NCI-H1105 treated with DMSO at 0.1 percent for 48 hours (cell line): Measurements from ENCODE around the gene RASSF3.
A peak's percentile ranks its signal among the peaks of the same experiment; 100 is the strongest.
"Not testable (repeated sequence)": the region's sequence is repeated elsewhere in the genome, so short reads cannot be mapped to it uniquely, and the experiment has no call there.

Experiments
- DNase-seq: peaks from one replicate; lab custom pipeline; 2025; lab: John Stamatoyannopoulos, UW

Gene RASSF3

GRCh38 chr12:64670019-64670418 is 59.7 kb downstream of the RASSF3 start:
- DNase-seq, result no peak

DNA sequence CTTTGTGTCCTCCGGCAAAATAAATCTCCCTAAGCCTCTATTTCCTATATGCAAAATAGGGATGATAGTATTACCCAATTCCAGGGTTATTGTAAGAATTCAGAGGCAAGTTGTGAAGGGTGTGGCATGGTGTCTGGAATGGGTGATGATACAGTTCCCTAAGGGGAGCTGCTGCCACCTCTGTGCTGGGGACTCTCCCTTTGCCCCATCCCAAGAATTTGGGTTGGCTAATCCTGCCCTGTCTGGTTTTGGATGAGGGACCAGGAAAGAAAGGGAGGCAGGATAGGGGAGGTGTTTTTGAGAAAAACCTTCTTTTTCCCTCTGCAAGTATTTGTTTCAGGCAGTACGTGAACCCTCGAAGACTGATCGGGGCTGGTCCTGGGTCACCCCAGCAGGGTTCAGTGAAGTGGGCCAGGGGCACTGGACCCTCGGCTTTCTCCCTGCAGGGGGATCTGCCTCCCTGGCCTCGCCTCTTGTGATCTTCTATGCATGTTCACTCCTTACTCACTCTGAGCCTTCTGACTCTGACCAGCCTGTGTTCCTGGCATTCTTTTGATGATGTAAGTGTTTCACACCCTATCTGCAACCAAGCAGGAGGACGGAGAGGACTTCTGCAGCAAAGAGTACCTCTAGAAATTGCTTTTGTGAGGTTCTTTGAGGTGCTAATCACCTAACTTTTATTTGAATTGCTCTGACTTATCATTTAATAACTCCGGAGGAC is 60.8 kb downstream of the RASSF3 start:
- DNase-seq, result no peak

- no peak for DNase-seq
These were observed 61.4 kb downstream of the RASSF3 start for GRCh38 chr12:64671681-64672080.

DNA sequence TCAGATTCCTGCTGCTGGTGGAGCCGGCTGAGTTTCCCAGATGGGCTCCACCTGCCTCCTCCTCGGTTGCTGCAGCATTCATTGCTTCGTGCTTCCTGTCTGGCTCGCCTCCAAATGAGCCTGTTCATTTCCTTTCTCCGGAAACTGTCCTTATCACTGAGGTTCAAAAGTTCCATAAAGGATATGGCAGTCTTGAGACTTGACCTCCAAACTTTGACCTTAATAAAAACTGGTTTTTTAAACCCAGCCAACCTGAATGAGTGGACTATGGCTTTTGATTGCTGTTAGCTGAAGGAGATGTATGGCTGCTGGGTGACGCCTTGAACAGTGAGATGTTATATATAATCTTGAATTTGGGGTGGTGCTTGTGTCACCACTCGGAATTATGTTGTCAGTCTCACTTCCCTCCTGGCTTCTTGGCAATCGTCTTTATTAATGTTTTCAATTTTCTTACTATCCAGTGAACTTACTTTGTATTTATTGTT is 62.7 kb downstream of the RASSF3 start:
- peak; percentile 34 for DNase-seq

GRCh38 chr12:64673490-64674169 is 63.3 kb downstream of the RASSF3 start:
- DNase-seq, result peak; percentile 8

DNA sequence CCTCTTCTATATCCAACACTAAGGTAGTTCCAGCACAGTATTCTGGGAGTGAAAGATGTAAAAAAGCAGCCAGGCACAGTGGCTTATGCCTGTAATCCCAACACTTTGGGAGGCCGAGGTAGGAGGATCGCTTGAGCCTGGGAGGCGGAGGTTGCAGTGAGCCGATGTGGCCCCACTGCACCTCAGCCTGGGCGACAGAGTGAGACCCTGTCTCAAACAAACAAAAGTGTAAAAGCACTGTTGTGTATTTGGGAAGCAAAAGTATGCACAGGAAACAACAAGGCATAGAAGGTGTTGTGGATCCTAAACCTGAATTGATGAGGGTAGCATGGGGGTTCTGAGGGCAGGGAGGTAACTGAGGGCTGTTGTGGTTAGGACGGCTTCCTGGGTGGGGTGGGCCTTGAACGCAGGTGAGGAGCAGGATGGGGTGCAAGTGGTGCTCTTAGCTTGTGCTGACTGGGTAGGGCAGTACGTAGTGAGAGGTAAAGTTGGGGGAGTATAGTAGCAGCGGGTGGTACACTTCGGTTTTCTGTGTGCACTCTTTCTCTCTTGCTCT is 64.2 kb downstream of the RASSF3 start:
- DNase-seq, result no peak

DNA sequence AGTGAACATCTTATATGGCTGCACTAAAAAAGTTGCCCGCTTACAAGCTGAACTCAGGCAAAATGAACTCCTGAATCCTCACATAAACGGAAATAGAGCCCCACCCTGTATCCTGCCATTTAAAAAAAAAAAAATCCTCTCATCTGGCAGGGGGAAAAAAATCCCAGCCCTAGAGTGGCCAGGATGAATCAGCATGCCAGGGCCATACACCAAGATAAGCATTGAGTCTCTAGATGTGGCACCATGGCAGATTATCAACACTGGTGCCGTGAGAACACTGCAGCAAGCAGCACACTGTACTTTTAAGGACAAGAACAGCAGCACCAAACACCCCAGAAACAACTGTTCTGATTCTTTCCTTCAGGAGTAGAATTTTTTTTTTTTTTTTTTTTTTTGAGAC is 65.5 kb downstream of the RASSF3 start:
- DNase-seq, result no peak

DNA sequence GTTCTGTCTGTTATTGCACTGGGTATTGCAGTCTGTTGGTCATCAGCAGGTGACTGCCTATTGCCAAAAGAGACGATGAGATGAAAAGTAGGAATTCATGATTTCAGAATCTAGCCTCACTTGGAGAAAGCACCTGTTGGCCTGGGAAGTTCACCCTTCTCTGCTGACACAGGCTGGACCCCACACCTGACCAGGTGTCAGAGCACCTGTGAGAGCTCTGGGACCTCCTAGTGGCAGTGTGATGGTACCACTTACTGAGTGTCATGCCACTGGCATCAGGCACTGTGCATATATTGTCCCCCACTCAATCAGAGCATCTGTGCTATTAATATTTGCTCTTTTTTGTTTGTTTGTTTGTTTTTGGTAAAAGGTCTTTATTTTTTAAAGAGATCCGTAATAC is 68.0 kb downstream of the RASSF3 start:
- no peak for DNase-seq

GRCh38 chr12:64678835-64679234 is 68.5 kb downstream of the RASSF3 start:
- no peak for DNase-seq

DNA sequence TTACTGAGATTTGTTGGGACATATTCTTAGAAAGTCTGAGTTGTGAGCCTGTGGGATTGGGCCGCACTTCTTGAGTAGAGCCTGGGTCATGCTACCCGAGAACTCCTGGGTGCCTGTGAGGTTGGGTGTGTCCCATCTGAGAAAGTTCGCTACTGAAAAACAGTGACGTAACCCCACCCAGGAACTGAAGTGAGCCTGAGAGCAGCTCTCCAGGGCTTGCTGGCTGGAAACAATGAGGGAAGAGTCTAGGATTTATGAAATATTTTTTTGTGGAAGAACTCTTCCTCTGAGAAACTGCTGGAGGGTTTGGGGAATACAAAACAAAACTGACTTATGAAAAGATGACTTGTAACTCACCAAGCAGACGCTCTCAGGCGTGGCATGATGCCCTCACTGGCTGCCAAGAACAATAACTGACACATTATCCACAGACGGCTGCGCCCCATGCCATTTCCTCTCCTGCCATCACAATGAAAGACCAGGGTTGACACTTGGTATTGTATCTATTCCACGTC is 69.2 kb downstream of the RASSF3 start:
- DNase-seq, result peak; percentile 13

DNA sequence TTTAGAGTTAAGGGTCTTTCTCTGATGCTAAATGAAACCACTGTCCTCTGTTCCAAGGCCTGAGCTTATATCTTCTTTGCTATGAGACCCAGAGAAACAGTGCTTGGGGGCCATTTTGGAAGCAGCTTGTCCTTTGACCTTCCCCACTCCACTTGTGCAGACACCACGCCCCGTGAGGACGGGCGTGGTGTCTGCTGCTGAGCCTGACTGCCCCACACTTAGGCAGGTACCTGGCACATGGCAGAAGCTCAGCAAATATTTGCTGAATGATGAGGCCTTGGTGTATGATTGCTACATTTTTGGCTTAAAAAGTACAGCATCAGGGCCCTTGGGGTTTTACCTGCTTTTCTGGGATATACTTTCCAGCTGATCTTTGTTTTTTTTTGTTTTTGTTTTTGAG is 69.9 kb downstream of the RASSF3 start:
- no peak for DNase-seq

- DNase-seq, result no peak
These were observed 71.1 kb downstream of the RASSF3 start for GRCh38 chr12:64681200-64682052.

- no peak for DNase-seq
These were observed 72.4 kb downstream of the RASSF3 start for GRCh38 chr12:64682572-64683277.

- no peak for DNase-seq
These were observed 73.7 kb downstream of the RASSF3 start for GRCh38 chr12:64683816-64684543.

DNA sequence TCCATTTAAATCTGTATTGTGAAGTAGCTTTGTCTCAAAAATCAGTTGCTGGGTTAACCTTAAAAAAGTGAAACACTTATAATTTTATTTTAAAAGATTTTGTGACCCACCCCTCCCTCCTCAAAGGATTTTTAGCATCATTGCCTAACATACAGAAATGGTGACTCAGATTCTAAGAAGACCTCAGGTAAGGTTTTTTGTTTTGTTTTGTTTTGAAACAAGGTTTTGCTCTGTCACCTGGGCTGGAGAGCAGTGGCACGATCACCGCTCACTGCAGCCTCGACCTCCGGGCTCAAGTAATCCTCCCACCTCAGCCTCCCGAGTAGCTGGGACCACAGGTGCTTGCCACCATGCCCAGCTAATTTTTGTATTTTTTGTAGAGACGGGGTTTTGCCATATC is 74.8 kb downstream of the RASSF3 start:
- no peak for DNase-seq

DNA sequence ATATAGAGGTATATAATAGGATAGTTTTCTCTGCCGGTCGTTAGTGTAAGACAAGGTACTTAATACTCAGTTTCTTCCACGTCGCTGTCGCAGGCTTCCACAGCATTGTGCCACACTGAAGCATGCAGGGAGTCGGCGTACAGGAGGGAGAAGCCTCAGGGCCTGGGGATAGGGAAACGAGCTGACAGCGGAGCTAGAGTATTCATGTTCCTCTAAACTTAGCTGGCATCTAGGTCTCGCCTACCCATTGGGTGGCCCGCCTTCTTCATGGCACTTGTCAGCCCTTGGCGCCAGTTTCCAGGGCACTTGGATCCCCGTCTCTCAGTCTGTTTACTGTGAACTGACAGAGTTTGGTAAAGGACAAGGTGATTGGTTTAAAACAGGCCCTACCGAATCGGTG is 75.3 kb downstream of the RASSF3 start:
- DNase-seq, result no peak

GRCh38 chr12:64687816-64688215 is 77.5 kb downstream of the RASSF3 start:
- DNase-seq, result no peak

- DNase-seq, result no peak
These were observed 77.9 kb downstream of the RASSF3 start for GRCh38 chr12:64688219-64688618.

DNA sequence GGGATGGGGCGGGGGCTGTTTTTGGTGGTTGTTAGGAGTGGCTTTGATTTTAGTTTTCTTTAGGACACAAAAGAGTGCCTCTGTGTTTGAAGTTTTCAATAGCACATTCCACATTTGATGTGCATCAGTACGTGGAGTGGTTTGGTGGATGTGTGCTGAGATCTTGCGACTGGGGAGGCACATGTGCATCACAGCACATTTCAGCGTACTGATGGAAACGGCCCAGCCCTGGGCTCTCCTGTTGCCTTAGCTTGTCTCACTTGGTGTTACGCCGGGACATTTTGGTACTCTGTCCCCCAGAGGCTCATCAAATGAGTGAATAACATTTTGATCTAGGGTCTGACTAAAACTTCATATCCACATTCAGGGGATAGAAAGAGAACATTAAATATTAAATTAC is 78.4 kb downstream of the RASSF3 start:
- no peak for DNase-seq

- DNase-seq, result not testable (repeated sequence)
These were observed 79.9 kb downstream of the RASSF3 start for GRCh38 chr12:64690236-64690635.
